Mesodermal cell (in vitro differentiated cells): ENCODE measurements around the gene JCHAIN.
"Not testable (repeated sequence)": the region's sequence is repeated elsewhere in the genome, so short reads cannot be mapped to it uniquely, and the experiment has no call there.

Source experiments
- H3K27ac ChIP-seq: 2 replicates; pipeline ENCODE4 v1.7.0; 2013; ENCODE audit warnings: mild to moderate bottlenecking, low read depth, low read length, moderate library complexity; ENCODE audit not compliant: severe bottlenecking
- H3K36me3 ChIP-seq: 2 replicates; pipeline ENCODE4 v1.7.1; 2013; ENCODE audit warnings: mild to moderate bottlenecking, low read length, moderate library complexity; ENCODE audit not compliant: control insufficient read depth, insufficient read depth
- H3K4me1 ChIP-seq: one replicate; pipeline ENCODE4 v1.7.1; 2013; ENCODE audit warnings: mild to moderate bottlenecking, low read length; ENCODE audit not compliant: insufficient read depth, control insufficient read depth, poor library complexity, severe bottlenecking
- H3K4me3 ChIP-seq: 2 replicates; pipeline ENCODE4 v1.7.0; 2013; ENCODE audit warnings: low read length, control low read depth, mild to moderate bottlenecking; ENCODE audit not compliant: insufficient read depth, poor library complexity, severe bottlenecking; ENCODE audit errors: extremely low read depth
- H3K9me3 ChIP-seq: 2 replicates; pipeline ENCODE4 v1.7.1; 2013; ENCODE audit warnings: mild to moderate bottlenecking, low read length, moderate library complexity; ENCODE audit not compliant: control insufficient read depth
- WGBS, 2 experiments: methylation state at CpG; one replicate each; pipeline ENCODE4 v1.1.5; 2013; ENCODE audit warnings: missing lambda C conversion rate in 2 of 2; ENCODE audit not compliant: insufficient coverage in 2 of 2; 5-methylcytosine and 5-hydroxymethylcytosine counted together

The JCHAIN gene

GRCh38 chr4:70670332-70671014 lies 4.2 kb upstream of the JCHAIN start:
- no peaks in the 10 kb centered on the region for H3K9me3 ChIP-seq

GRCh38 chr4:70667740-70668535 lies 1.6 kb upstream of the JCHAIN start:
- Histone ChIP-seq H3K4me3 (no peak overlapping the region), H3K4me1 (no peaks in the 10 kb centered on the region), H3K9me3 (no peaks in the 10 kb centered on the region), H3K27ac (no peak overlapping the region), H3K36me3 (no peaks in the 10 kb centered on the region)
- 76 to 100% methylated on average over 2 of the region's 3 CpGs for WGBS, 2 experiments

More at GRCh38 chr4:70670332-70671014, 4.2 kb upstream of the JCHAIN start:
- Histone ChIP-seq H3K36me3 (no peaks in the 10 kb centered on the region), H3K4me3 (no peak overlapping the region), H3K4me1 (no peaks in the 10 kb centered on the region), H3K27ac (no peak overlapping the region)
- WGBS, 2 experiments: 50 to 95% methylated on average over 1 of the region's 5 CpGs

DNA sequence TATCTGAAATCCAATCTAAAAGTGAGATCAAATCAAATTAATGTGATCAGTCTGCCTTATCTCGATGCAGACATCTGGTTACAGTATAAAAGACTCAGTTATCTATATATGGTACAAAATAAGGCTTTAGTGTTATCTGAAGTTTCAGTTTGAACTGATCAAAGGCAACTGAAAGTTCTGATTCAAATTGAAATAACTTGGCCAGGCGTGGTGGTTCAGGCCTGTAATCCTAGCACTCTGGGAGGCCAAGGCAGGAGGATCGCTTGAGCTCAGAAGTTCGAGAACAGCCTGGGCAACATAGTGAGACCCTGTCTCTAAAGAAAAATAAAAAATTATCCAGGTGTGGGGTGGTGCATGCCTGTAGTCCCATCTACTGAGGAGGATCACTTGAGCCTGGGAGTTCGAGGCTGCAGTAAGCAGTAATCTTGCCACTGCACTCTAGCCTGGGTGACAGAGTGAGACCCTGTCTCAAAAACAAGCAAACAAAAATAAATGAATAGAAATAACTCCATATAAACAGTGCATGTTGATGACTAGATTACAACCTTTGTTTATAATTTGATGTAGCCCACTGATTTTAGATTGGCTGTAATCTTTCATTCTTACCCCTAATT lies 4.9 kb downstream of the JCHAIN start:
- not testable (repeated sequence) for H3K4me1 ChIP-seq, H3K9me3 ChIP-seq, H3K4me3 ChIP-seq, H3K27ac ChIP-seq, H3K36me3 ChIP-seq
- 82 to 100% methylated on average over 3 of the region's 5 CpGs for WGBS, 2 experiments

DNA sequence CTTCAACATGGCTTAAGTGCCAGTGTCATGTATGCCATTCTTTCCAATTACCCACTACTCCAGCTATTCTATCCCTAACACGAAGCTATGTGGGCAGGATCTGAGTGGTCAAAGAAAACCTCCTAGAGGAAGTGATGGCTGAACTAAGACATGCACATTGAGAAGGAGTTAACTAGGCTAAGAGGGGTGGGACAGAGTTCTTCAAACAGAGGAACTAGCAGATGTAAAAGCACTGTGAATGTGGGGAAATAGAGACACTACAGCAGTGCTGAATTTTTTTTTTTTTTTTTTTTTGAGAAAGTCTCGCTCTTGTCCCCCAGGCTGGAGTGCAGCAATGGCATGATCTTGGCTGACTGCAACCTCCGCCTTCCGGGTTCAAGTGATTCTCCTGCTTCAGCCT lies 6.2 kb downstream of the JCHAIN start:
- H3K9me3 ChIP-seq: no peaks in the 10 kb centered on the region
- WGBS, 2 experiments: 90 to 100% methylated on average over 2 of the region's 4 CpGs
- no peaks in the 10 kb centered on the region for H3K4me1 ChIP-seq
- no peak overlapping the region for H3K27ac ChIP-seq
- no peaks in the 10 kb centered on the region for H3K36me3 ChIP-seq
- no peak overlapping the region for H3K4me3 ChIP-seq

DNA sequence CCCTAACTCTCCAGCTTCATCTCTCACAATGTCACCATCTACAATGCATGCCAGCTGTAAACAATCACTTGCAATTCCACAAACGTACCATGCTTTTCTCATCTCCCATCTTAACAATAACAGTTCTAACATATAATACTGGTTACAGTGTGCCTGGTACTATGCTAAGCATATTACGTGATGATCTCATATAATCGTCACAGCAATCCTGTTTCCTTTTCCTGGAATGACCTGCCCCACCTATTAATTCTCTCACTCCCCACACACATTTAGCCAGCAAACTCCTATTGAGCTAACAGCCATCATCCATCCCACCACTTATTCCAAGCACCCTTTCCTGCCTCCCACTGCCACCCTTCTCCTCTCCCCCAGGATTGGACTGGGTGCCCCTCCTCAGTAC lies 7.9 kb downstream of the JCHAIN start:
- no peaks in the 10 kb centered on the region for H3K36me3 ChIP-seq
- no peak overlapping the region for H3K4me3 ChIP-seq
- 84 to 94% methylated on average over 2 to 3 of the region's 3 CpGs for WGBS, 2 experiments

GRCh38 chr4:70657326-70657725 lies 9.0 kb downstream of the JCHAIN start:
- Histone ChIP-seq H3K9me3 (no peaks in the 10 kb centered on the region), H3K4me3 (no peak overlapping the region), H3K27ac (no peak overlapping the region), H3K4me1 (no peaks in the 10 kb centered on the region), H3K36me3 (no peaks in the 10 kb centered on the region)
- WGBS, 2 experiments: 100% methylated on average over 1 of the region's 5 CpGs; no CpG with 5 or more reads in 1 of the 2 experiments

More for the DNA sequence above, 7.9 kb downstream of the JCHAIN start:
- H3K4me1 ChIP-seq: no peaks in the 10 kb centered on the region
- no peak overlapping the region for H3K27ac ChIP-seq
- no peaks in the 10 kb centered on the region for H3K9me3 ChIP-seq

- WGBS, 2 experiments: 93 to 97% methylated on average over 3 of the region's 5 CpGs
- no peaks in the 10 kb centered on the region for H3K4me1 ChIP-seq
- no peak overlapping the region for H3K4me3 ChIP-seq
- no peaks in the 10 kb centered on the region for H3K36me3 ChIP-seq
- no peak overlapping the region for H3K27ac ChIP-seq
- no peaks in the 10 kb centered on the region for H3K9me3 ChIP-seq
Measured at GRCh38 chr4:70654605-70655011, 11.7 kb downstream of the JCHAIN start.

GRCh38 chr4:70651864-70652506 lies 14.3 kb downstream of the JCHAIN start:
- H3K4me3 ChIP-seq: no peak overlapping the region
- no peak overlapping the region for H3K27ac ChIP-seq
- no peaks in the 10 kb centered on the region for H3K4me1 ChIP-seq
- WGBS, 2 experiments: no CpG with 5 or more reads among the region's 4 CpGs
- H3K36me3 ChIP-seq: no peaks in the 10 kb centered on the region
- H3K9me3 ChIP-seq: no peaks in the 10 kb centered on the region

DNA sequence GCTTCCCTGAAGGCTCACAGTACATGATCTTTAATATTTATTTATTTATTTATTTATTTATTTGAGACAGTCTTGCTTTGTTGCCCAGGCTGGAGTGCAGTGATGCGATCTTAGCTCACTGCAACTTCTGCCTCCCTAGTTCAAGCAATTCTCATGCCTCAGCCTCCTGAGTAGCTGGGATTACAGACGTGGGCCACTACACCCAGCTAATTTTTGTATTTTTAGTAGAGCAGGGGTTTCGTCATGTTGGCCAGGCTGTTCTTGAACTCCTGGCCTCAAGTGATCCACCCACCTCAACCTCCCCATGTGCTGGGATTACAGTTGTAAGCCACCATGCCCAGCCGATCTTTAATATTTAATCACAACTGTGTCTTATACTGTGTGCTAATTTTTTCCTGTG lies 15.6 kb downstream of the JCHAIN start:
- 66 to 75% methylated on average over 2 of the region's 4 CpGs for WGBS, 2 experiments
- H3K4me1 ChIP-seq, H3K27ac ChIP-seq, H3K9me3 ChIP-seq, H3K36me3 ChIP-seq, H3K4me3 ChIP-seq: not testable (repeated sequence)

DNA sequence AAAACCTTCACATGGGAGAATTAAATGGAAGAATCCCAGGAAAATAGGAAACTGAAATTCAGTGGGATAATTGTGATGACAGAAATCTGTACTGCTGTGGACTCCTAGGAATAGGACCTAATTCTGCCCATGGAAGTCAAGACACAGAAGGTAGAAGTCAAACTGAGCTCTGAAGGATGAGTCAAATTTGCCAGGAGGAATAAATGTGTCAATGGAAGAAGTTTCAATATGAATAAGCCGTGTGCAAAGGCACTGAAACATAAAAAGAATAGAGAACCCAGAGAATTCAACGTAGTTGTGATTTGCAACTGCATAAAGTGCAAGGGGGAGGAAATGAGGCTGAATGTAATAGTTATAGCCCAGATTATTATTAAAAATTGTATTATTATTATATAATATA lies 26.1 kb downstream of the JCHAIN start:
- H3K27ac ChIP-seq: no peak overlapping the region
- no peaks in the 10 kb centered on the region for H3K9me3 ChIP-seq
- H3K4me1 ChIP-seq: no peaks in the 10 kb centered on the region
- no peaks in the 10 kb centered on the region for H3K36me3 ChIP-seq
- H3K4me3 ChIP-seq: no peak overlapping the region
- 57 to 83% methylated on average over 1 of the region's 2 CpGs for WGBS, 2 experiments
